ENCODE measurements around the gene SPDYE17.
"Not testable (repeated sequence)": the region's sequence is repeated elsewhere in the genome, so short reads cannot be mapped to it uniquely, and the experiment has no call there.

SPDYE17 gene, protein sequence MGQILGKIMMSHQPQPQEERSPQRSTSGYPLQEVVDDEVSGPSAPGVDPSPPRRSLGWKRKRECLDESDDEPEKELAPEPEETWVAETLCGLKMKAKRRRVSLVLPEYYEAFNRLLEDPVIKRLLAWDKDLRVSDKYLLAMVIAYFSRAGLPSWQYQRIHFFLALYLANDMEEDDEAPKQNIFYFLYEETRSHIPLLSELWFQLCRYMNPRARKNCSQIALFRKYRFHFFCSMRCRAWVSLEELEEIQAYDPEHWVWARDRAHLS

GRCh38 chr7:77032261-77032660 lies at the start of gene SPDYE17:
Gene SPDYE17, minus strand, starts transcription at chr7:77032361. Its CDS starts 1,791 bp downstream, at chr7:77030570.
- DNase-seq (ENCODE audit: low spot score) = not testable (repeated sequence)

- not testable (repeated sequence) for DNase-seq (ENCODE audit: low spot score)
These were observed 48.1 kb upstream of the SPDYE17 start for GRCh38 chr7:77080236-77080635.

GRCh38 chr7:77079624-77080023 lies 47.5 kb upstream of the SPDYE17 start:
- not testable (repeated sequence) for DNase-seq (ENCODE audit: low spot score)

DNA sequence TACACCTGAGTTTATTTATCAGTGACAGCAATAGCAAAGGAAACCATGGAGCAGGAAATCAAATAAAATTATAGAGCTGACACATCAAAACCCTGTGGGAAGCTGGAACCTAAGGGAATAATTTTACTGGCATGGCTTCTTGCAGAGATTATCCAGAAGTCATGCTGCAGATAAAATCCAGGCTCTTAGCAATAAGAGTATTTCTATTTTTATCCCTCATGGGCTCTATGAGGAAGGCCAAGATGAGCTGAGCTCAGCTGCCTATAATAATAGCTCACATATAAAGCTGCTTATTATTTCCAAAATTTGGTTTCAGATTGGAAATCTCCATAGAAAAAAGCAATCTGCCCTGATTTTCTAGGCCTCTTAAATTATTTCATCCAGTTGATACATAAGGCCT lies 47.0 kb upstream of the SPDYE17 start:
- DNase-seq (ENCODE audit: low spot score) = not testable (repeated sequence)

GRCh38 chr7:77077060-77077459 lies 44.9 kb upstream of the SPDYE17 start:
- DNase-seq (ENCODE audit: low spot score) = not testable (repeated sequence)

- DNase-seq (ENCODE audit: low spot score) = not testable (repeated sequence)
These were observed 42.7 kb upstream of the SPDYE17 start for GRCh38 chr7:77074786-77075396.

DNA sequence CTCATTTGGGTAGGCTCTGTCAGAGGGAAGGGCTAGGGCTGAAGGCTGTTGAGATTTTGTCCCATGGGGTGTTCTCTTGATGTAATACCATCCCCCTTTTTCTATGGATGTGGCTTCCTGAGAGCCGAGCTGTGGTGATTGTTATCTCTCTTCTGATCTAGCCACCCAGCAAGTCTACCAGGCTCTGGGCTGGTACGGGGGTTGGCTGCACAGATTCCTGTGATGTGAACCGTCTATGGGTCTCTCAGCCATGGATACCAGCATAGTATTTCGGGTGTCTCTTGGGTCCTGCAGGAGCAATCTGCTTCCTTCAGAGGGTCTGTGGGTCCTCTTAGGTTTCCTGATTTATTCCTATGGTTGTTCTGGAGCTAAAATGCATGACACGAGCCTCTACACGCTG lies 38.9 kb upstream of the SPDYE17 start:
- DNase-seq (ENCODE audit: low spot score) = not testable (repeated sequence)

- DNase-seq (ENCODE audit: low spot score) = not testable (repeated sequence)
These were observed 33.7 kb upstream of the SPDYE17 start for GRCh38 chr7:77065869-77066268.

DNA sequence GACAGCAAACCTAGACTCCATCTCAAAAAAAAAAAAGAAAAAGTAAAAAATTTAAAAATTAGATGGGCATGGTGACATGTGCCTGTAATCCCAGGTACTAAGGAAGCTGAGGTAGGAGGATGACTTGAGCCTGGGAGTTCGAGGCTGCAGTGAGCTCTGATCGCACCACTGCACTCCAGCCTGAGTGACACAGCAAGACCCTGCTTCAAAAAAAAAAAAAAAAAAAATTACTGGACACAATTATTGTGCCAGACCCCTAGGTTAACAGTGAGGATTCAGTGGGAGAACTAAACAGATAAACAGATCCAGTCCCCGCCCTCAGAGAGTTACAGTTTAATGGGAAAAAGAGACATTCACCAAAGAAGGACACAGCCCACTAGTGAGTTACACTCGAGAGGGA lies 31.6 kb upstream of the SPDYE17 start:
- not testable (repeated sequence) for DNase-seq (ENCODE audit: low spot score)

DNA sequence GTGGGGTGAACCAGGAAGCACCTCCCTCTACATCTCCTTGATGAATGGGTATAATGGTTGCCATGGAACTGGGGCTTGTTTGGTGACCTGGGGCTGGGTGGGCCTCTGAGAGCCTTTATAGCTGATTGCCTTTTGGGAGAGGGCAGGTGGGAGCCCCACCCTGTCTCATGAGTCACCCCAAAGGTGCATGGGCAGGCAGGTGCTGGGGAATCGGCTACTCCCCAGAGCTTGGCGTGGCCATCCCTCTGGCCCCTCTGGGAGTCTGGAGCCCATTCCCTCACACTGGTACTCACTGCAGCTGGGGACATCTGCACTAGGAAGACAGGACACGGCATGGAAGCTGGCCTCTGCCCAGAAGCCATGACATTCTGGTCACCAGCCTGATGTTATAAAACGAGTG lies 30.4 kb upstream of the SPDYE17 start, which contains the start of gene SPDYE18:
TSS of gene SPDYE18 (minus strand) at position 2 of the 400 bp plus-strand sequence. CDS start 2,046 bp downstream, outside the sequence.
- DNase-seq (ENCODE audit: low spot score) = not testable (repeated sequence)

- not testable (repeated sequence) for DNase-seq (ENCODE audit: low spot score)
These were observed 5.8 kb downstream of the SPDYE17 start for GRCh38 chr7:77026349-77026748.

DNA sequence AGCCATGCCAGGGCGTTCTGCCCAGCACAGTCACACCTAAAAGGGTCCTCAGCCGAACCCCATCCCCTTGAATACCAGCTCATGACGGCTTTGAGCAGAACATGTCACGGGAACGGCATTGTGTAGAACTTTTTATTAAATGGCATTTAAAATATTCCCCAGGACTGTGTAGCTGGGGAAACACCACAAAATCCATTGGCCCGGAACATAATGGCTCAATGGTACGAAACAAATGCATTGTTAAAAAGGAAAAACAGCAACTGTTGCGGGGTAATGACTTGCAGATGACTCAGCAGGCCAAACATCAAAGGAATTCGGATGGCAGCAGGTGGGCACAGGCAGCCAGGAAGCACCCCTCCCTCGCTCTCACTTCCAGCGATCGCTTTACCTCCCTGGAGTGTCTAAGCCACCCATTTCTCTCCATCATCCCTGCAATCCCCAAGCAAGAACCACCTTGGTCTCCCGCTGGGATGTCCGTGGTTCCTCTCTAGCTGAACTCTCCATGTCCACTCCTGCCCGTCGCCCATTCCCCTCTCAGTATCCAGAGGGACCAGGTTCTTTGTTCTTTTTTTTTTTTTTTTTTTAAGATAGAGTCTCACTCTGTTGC lies 22.0 kb downstream of the SPDYE17 start:
- DNase-seq (ENCODE audit: low spot score) = not testable (repeated sequence)

DNA sequence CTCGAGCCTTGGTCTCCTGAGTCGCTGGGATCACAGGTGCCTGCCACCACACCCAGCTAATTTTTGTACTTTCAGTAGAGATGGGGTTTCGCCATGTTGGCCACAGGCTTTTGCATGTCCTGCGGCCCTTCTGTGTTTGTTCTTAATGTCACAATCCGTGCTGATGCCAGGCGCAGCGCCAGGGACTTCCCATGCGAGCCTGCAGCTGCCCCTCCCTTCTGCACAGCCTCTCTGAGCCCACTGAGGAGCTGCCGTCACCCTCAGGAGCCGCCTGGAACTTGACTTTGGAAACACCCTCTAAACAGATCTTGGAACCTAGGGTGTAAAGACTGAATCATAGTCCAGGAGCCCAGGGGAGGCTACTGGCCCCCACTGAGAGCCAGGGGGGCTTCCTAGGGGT lies 24.2 kb downstream of the SPDYE17 start:
- not testable (repeated sequence) for DNase-seq (ENCODE audit: low spot score)

DNA sequence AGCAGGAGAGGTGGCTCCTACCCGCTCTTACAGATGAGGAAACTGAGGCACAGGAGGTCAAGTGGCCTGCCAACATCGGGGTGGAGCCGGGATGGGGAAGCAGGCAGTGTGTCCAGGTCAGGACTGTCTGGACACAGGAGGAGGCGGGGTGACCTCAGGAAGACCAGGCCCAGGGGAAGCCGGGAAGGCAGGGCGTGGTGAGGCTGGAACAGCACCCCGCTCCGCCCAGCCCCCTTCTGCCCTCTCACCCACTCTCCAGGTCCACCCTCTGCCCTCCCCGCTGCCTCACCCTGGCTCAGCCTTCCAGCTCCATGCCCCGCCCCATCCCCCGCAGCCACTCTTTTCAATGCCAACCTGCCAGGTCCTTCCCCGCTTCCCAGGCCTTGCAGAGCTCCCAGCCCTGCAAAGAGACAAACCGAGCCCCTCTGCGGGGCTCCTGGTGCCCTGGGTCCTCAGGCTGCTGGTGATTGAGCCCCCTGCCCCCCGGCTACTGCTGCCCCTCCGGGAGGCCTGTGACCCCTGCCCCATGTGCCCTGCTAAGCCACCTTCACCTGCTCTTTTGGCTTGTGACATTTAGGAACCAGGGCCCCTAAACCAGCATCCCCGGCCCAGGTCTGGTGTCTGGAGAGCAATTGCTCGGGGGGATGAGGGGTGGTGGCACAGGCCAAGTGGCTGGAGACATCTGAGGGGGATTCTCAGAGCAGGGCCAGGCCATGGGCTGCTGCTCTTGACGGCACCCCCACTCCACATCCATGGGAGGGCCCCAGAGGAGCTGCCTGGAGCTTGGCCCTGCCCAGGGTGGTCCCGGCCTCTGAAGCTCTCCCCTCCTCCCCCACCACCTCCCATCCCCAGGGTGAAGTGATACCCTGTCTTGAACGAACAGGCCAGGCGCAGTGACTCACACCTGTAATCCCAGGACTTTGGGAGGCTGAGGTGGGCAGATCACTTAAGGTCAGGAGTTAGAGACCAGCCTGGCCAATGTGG lies 25.7 kb downstream of the SPDYE17 start:
- DNase-seq (ENCODE audit: low spot score) = not testable (repeated sequence)

- not testable (repeated sequence) for DNase-seq (ENCODE audit: low spot score)
These were observed 26.6 kb downstream of the SPDYE17 start for GRCh38 chr7:77005461-77006057.

- DNase-seq (ENCODE audit: low spot score) = not testable (repeated sequence)
These were observed 28.0 kb downstream of the SPDYE17 start for GRCh38 chr7:77004151-77004550.

DNA sequence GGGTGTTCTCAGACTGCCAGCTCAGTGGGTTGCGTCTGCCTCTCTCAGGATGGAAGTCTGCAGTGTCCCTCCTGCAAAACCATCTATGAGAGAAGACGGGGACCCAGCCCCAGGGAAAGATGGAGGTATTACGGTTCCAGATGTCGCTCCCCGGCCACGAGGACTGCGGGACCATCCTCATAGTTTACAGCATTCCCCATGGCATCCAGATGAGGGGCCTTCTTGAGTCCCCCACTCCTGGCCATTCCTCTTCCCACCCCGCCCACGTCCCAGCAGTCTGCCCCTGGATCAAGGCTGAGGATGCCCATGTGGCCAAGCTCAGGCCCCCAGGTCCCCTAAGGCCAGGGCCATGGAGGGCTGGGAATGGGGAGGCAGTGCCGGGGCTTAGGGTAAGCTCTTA lies 28.9 kb downstream of the SPDYE17 start:
- DNase-seq (ENCODE audit: low spot score) = not testable (repeated sequence)

DNA sequence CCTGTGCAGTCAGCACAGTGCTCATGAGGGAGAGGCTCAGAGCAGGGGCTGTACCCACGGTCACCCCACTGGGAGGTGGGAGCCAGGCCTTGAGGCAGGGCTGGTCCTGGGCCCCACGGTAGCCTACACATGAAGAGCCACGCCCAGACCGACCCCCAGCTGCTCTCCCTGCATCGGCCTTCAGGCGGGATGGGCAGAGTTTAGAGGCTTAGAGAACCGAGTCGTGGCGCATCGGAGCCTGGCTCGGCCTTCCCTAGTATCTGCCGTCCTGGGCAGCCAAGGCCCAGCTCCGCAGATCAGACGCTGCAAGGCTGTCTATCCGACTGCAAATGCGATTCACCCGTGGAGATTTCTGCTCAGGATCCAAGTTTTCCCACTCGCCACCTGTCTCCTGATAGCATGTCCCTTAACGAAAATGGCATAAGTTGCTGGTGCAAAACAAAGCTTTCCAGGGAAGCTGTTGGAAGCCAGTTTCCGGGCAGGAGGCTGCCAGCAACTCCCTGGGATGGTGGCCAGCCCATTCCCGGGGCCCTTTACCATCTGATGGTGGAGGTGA lies 29.4 kb downstream of the SPDYE17 start:
- not testable (repeated sequence) for DNase-seq (ENCODE audit: low spot score)

DNA sequence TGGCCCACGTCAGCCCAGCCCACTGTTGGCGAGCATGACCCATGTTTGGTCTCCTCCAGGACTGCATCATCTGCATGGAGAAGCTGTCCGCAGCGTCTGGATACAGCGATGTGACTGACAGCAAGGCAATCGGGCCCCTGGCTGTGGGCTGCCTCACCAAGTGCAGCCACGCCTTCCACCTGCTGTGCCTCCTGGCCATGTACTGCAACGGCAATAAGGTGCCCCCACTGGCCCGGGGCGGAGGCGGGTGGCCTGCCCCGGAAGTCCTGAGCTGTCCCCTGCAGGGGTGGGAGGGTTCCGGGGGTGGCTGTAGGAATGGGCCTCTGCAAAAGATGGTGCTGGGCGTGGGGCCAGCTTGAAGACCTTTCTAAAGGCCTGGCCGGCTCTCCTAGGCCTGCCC lies 30.1 kb downstream of the SPDYE17 start:
- DNase-seq (ENCODE audit: low spot score) = not testable (repeated sequence)

DNA sequence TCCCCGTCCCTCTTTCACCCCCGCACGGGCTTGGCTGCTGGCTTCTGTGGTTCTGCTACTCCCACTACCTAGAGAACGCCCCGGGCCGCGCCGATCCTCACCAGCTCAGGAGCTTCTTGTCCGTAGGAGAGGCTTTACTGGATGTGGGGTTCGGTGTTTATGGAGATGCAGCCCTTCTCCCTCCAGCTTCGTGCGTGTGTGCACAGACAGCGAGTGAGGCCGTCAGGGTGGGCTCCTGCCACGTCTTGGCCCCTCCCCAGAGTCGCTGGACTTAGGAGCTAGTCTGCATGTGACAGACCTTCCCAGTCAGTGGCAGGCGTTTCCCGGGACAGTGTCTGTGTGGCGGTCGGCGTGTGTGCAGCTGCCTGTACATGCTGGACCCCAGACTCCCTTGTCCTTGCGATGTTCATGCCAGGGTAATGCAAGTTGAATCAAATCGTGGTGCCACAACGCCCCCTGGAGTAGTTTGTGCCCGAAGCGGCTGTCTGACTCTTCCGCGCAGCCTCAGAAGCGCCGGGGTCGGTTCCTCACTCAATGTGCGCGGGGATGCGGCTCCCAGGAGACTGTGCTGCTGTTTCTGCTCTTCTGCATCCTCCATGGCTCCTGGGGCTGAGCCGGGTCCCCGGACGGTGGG lies 32.6 kb downstream of the SPDYE17 start:
- DNase-seq (ENCODE audit: low spot score) = not testable (repeated sequence)

Measured in HuH-7.5 (cell line).